Measurements from ENCODE around the gene ALPP.
"Not testable (repeated sequence)": the region's sequence is repeated elsewhere in the genome, so short reads cannot be mapped to it uniquely, and the experiment has no call there.

The ALPP gene

DNA sequence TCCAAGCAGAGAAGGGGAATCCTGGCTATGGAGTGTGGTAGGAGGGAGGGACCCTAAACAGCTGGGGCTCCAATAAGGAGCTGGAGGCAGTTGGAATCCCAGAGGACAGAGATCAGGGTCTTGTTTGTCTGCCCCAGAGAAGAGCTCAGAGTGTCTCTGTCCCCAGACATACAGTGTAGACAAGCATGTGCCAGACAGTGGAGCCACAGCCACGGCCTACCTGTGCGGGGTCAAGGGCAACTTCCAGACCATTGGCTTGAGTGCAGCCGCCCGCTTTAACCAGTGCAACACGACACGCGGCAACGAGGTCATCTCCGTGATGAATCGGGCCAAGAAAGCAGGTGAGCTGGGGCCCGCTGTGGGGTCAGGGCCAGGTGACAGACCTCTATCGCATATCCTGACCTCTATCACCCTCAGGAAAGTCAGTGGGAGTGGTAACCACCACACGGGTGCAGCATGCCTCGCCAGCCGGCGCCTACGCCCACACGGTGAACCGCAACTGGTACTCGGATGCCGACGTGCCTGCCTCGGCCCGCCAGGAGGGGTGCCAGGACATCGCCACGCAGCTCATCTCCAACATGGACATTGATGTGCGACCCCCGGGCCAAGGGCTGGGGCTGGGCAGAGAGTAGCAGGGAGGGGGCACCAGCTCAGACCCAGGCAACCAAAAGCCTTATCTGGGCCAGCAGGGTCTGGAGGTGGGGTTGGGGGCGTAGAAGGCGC is 29.0 kb downstream of the ALPP start:
- DNase-seq, result not testable (repeated sequence)

DNA sequence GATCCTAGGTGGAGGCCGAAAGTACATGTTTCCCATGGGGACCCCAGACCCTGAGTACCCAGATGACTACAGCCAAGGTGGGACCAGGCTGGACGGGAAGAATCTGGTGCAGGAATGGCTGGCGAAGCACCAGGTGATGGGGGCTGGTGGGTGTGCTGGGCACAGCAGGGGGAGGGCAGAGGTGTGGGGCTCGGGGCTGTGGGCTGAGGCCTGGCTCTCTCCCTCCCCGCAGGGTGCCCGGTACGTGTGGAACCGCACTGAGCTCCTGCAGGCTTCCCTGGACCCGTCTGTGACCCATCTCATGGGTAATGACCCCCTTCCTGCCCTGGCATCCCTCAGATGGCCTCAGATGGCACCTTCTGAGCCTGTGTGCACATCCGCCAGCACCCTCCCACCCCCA is 29.7 kb downstream of the ALPP start:
- DNase-seq, result not testable (repeated sequence)

DNA sequence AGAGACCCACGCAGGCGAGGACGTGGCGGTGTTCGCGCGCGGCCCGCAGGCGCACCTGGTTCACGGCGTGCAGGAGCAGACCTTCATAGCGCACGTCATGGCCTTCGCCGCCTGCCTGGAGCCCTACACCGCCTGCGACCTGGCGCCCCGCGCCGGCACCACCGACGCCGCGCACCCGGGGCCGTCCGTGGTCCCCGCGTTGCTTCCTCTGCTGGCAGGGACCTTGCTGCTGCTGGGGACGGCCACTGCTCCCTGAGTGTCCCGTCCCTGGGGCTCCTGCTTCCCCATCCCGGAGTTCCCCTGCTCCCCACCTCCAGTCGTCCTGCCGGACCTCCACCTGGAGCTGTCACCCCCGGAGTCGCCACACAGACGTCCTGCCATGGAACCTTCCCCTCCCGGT is 31.1 kb downstream of the ALPP start:
- not testable (repeated sequence) for DNase-seq

DNA sequence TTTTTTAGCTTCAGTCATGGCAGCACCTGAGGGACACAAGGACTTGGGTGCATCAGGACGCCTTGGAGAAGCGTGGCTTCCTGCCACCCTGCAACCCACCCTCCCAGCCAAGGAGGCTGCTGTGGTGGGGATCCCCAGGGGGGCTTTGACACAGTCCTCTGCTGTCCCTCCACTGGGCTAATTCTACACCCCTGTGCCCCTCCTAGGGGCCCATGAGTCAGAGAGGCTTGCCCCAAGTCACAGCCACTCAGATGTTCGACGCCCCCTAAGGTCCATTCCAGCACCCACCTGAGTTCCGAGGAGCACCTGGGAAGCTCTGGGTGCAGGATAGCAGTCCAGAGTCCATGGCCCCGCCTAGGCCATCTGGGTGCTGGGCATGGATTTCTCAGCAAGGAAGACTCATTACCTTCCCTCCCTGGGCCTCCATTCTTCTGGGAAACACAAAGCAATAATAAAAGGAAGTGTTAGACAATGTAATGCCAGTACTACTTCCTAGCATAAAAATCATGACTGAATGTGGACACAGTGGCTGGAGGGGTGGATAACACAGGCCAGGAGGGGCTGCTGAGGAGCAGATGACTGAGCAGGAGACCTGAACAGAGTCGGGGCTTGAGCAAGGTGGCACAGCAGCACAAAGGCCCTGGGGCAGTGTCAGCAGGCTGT is 31.8 kb downstream of the ALPP start:
- no peak for DNase-seq

DNA sequence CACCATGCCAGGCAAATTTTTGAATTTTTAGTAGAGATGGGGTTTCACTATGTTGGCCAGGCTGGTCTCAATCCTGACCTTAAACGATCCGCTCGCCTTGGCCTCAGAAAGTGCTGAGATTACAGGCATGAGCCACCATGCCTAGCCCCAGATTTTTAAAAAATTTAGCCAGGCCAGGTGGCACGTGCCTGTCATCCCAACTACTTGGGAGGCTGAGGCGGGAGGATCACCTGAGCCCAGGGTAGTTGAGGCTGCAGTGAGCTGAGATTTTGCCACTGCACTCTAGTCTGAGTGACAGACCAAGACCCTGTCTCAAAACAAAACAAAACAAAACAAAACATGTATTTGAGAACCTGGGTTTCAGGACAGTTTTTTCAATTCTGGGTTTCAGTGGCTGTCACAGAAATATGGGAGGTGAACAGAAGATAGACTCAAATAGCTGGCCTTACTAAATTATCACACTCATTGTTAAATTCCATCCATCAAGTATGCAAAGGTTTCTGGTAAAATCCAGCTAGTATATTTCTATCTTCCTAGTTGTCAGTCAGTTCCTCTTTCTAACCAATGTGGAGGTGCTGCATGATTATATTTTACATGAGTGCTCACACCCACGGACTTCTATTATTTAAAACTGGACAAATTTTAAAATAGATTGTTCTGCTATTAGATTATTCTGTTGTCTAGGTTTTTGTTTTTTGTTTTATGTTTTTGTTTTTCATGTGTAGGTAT is 33.5 kb downstream of the ALPP start:
- no peak for DNase-seq

DNA sequence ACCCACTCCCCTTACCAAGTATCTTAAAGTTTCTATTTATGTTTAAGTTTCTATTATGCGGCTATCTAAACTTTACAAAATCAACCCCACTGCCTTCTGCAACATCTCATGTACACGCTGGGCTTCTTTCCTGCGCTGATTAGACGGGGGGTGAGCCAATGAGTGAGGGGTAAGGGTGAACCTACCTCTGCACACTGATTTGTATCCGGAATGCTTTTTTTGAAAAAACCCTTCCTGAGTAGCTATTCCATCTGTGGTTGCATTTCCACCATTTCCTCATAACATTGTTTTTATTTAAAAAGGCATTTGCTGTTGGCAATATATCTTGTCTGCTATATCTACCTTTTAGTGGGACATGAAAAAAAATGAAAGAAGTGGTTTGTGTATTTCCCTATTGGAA is 34.4 kb downstream of the ALPP start:
- no peak for DNase-seq

DNA sequence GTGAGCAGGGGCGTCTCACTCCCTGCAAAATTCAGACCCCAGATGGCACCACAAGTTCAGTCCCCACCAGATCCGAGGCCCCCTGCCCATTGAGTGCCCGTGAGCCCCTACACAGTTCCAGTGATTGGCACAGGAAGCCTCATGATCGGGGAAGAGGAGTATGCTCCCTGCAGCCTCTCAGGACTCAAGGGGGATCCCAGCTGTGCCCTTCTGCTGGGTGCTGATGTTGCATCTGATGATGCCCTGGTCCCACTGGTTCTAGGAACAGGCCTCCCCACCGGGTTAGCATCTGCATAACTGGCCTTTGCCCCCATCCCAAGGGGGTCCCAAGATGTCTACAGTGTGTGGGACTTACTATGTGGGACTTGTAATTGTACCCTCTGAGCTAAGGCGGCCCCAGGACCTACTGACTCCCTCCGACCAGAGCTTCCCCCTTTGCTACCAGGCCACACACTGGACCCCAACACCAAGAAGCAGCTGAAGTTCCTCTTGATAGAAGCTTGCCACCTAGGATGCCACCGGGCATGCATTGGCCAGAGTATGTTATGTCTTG is 36.7 kb downstream of the ALPP start:
- no peak for DNase-seq

DNA sequence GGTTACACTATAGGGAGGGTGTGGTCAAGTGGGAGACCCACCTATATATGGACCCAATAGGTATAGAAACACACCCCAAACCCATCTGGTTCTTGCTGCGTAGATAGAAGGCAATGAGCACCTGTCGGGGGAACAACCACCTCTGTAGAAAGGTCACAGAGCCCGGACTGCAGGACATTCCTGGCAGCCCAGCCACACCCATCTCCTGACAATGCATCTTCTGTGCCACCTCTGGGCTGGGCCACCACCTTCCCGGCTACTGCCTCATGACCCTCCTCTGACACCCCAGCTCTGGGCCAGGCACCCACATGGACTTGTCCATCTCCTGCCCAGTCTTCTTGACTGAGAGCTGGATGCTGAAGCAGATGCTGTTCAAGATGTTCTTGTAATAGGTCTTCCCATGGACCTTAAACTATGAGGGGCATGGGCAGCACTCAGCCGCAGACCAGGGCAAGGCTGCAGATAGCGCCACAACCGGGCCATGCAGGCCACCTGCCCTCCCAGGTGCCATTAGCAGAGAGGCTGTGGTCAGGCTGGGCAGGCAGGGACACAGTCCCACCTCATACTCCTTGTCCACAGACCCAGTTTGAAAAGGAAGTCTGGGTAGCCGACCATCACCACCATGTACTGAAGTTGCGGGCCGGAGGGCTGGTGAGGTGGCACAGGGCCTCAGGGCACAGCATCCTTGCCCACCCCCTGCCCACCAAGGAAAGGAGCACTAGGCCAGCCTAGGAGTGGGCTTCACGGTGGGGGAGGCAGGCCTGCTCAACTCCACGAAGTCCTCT is 37.4 kb downstream of the ALPP start:
- no peak for DNase-seq

DNA sequence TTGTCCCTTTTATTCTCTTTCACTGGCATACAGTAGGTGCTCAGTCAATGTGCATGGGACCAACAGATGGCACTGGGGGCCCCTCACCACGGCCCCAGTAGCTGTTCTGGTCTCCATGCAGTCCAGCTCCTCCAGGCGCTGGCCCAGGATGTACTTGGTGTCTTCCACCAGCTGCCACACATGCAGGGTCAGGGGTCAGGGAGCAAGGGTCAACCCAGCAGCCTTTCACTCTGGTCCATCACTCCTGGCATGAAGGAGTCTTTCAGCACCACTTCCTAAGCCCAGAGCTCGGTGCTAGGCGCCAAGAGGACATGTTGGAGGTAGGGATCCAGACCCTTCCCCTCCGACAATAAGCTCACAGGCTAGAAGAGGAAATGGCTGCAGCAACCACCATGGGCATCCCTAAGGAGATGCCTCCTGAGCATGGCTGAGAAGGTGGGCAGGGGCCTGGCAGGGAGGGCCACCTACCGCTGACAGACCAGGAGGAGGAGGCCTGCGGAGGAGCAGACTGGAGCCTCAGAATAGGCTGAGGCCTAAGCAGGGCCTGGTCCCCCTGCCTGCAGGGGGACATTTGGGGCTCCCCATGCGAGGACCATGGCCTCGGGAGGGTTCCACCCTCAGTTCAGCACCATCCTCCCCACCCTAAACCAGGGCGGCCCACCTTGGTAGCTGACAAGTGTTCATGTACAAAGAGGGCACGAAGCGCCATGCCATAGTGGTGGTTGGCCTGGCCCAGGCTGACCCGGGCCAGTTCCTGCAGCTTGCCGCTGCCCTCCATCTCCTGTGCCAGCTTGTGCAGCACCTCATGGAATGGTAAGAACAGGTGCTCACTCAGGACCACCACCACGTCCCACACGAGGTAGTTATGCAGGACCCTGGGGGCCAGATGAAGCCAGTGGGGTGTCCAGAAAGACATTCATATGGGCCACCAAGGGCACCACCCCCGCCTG is 38.2 kb downstream of the ALPP start:
- DNase-seq, result no peak

DNA sequence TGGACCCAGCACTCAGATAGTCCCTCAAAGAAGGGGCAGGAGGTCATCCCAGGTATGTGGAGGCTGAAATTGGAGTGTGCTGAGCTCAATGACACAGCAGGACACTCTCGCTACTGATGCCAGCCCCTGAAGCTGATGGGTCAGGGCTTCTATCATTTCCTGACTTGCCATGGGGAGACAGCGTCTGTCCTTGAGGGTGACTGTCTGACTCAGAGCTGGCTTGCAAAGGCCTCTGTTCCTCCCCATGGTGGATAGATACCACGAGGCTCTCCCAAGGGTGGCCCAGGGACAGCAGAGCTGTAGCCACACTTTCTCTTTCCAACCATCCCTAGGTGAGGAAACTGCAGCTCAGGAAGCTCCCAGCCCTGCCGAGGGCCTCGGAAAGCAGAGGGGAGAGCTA is 38.9 kb downstream of the ALPP start:
- DNase-seq, result no peak

DNA sequence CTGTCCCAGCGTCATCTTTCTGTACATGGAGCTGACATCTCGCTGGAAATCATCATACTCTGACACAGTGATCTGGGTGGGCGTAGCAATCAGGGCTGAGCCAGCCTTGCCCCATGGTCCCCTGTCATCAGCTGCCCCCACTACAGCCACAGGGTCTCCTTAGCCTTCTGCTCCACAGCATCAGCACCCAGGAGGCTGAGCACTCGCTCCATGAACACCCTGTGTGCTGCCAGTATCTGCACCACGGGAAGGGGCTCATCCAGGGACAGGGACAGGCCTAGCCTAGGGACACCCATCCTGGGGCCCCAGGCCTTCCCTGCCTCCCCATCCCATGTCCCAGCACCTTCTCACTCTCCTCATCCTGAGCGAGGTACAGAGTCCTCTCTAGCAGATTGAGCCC is 39.5 kb downstream of the ALPP start:
- DNase-seq, result no peak

DNA sequence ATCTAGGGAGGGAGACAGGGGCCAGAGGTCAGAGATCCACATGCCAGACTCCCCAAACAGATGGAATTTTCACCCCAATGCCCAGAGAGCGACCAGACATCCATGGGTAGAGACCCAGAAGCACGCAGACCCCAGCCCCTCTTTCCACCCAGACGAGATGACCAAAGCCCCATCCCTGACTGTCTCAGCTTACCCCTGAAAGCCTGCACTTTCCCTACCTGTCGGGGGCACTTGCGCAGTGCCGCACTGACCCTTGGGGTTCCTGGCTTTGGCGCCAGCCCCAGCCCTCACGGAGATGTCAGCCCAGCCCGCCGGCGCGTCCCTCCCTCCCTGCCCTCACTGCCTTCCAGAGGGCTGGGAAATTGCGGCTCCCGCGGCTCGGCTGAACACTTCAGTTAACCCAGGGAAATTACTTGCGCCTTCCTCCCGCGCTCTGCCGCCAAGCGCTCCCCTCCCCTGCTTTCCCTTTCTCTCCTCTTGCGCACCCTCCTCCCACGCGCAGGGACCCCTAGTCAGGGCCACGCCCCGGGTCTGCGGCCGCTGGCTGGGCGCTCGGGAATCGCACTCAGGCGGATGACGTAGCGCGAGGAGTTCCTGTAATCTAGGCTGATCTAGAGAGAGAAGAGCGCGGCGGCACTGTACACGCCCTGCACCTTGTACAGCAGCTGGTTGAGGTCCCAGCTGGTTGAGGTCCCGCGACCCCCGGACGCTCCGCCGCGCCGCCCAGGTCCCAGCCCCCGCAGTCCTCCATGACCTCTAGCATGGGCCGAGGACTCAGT is 40.1 kb downstream of the ALPP start:
- DNase-seq, result no peak

DNA sequence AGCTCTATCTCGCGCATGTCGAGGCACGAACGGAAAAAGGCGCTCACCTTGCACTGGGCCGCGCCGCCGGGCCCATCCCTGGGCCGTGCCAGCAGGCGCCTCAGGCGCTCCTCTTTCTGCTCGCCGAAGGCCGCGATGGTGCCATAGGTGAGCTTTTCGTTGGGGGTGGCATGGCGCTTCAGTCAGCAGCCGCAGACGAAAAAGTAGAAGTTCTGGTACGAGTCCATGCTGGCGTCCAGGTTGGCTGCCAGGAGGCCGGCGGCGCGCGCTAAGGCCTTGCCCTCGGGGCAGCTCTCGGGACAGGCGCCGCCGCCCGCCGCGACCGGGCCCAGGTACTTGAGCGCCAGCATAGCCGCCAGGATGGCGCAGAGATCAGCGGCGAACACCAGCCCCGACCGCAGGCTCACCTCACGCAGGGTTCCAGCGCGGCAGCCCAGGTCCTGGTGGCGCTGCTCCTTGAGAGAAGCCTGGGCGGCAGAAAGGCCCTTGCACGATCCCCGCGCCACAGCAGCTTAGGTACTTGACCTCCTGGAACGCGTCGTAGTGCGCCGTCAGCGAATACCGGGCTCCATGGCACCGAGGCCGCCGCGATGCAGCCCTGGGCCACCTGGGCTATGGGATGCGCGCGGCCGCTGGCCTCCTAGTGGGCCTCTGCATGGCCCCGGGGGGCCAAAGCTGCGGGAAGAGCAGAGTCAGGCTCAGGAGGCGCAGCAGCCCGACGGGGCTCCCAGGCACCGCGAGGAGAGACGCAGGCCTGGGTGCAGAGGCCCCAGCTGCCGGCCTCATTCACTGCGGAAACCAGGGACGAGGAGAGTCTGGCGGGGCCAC is 40.9 kb downstream of the ALPP start:
- no peak for DNase-seq

DNA sequence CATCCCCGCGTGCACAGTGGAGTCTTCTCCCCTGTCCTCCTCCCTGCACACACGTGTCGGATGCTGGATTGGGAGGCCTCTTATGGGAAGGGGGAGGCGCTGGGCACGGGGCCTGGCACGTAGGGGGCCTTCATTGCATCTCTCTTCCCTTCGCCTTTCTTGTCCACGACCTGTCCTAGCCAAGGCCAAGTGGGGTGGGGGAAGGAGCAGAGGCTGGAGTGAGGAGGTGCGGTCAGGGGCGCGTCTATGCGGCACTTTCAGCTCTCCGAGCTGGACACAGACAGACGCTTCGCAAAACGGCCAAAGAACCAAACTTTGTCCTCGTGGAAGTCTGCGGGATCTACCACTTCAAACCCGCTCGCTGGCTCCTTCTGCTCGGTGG is 41.5 kb downstream of the ALPP start:
- no peak for DNase-seq

DNA sequence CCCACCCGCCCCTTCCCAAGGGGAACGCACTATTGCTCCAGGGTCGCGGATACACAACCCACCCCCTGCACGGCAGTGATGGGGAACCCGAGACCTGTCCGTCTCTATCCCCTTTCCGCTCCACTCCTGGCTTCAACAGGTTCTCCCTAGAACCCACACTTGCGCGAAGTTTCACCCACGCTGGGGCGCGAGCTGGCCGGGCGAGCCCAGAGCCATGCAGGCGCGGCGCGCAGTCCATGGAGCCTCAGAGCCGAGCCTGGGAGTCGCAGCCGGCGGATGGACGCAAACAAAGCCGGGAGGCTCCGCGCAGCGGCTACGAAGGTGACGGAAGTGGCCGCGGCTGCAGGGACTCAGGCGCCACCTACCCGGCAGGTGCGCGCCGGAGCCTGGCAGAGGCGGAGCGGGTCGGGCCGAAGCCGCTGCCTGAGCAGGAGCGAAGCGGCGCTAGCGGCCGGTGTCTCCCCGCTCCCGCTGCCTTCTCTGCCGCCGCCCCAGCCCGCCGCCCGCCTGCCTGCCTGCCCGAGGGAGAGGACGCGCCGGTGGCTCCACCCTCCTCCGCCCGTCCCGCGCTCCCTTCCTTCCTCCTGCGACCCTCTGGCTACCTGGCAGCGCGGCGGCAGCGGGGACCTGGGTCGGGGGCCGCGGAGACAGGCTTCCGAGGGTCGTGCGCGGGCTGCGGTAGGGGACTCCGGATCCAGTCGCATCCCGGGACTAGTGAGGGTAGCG is 42.1 kb downstream of the ALPP start:
- no peak for DNase-seq

DNA sequence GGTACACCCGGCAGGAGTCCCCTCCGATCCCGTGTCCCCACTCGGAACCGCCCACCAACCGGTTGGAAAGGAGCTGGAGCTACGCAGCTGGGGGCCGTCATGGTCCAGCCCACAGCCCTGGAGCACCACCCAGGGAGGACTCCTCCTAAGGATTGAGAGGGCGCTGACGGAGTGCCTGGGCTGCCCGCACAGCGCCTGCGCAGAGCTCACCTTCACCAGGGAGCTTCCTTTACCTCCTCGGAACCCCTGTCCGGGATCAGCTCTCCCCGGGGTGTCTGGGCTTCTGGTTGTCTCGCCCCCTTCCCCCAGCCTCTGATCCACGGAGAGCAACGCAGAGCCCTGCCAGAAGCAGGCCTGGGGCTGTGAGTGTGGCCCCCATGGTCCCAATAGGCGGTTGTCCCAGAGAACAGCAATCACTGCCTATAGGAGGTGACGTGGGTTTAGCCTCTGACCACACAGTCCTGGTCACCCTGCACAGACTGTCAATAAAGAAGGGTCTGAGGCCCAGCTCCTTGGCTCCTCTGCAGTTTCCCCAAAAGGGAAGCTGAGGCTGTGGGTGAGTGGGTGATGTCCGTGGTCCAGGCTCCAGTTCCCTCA is 42.7 kb downstream of the ALPP start:
- no peak for DNase-seq

DNA sequence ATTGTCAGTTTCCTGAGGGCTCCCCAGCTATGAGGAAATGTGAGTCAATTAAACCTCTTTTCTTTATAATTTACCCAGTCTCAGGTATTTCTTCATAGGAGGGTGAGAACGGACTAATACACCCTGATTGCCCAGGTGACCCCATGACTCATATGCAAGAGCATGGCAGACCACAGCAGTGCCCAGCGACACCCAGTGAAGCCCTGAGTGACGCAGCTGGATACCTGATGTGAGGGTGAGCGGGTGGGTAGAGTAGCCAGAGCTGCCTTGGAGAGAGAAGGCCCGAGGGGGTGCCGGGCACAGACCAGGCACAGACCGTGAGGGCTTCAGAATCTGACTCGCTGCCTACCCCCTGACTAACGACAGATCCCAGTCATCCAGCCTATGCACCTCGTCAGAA is 43.5 kb downstream of the ALPP start:
- DNase-seq, result no peak

DNA sequence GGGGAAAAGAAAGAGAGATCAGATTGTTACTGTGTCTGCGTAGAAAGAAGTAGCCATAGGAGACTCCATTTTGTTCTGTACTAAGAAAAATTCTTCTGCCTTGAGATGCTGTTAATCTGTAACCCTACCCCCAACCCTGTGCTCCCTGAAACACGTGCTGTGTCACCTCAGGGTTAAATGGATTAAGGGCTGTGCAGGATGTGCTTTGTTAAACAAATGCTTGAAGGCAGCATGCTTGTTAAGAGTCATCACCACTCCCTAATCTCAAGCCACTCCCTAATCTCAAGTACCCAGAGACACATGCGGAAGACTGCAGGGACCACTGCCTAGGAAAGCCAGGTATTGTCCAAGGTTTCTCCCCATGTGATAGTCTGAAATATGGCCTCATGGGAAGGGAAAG is 44.4 kb downstream of the ALPP start:
- not testable (repeated sequence) for DNase-seq

DNA sequence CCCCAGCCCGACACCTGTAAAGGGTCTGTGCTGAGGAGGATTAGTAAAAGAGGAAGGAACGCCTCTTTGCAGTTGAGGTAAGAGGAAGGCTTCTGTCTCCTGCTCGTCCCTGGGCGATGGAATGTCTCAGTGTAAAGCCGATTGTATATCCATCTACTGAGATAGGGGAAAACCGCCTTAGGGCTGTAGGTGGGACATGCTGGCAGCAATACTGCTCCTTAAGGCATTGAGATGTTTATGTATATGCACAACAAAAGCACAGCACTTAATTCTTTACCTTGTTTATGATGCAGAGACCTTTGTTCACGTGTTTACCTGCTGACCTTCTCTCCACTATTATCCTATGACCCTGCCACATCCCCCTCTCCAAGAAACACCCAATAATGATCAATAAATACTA is 44.9 kb downstream of the ALPP start:
- DNase-seq, result not testable (repeated sequence)

All from kidney glomerular epithelial cell (primary cell).